ENCODE data around the gene GPATCH2. TPM values are rescaled to one million over a fixed set of nuclear protein-coding genes. Genes with fewer than 3 reads are reported as not detected.

GPATCH2 gene
- polyA plus RNA-seq, 12 donors = 10.0 to 18.5 (median 14.5) TPM; not detected in 1

Other genes with a start within 250 kb of the GPATCH2 start
- 1 to 10 TPM in 10 of 12 donors, not detected in 2; 1.7 to 4.7 (median 3.4) TPM for gene SPATA17, start 254 bp upstream of the GPATCH2 start, polyA plus RNA-seq (ENCODE audit: insufficient read length in 12 of 12)

Measured in muscle of arm (tissue), 12 donors.